ENCODE results near the gene ARMH3.

The ARMH3 gene

GRCh38 chr10:101851411-101852116 lies 204.4 kb downstream of the ARMH3 start:
- no peak for DNase-seq

GRCh38 chr10:101850749-101851148 lies 205.2 kb downstream of the ARMH3 start:
- no peak for DNase-seq

- DNase-seq, result no peak
Measured at GRCh38 chr10:101848894-101849351, 207.1 kb downstream of the ARMH3 start.

GRCh38 chr10:101848408-101848807 lies 207.6 kb downstream of the ARMH3 start:
- no peak for DNase-seq

- DNase-seq, result no peak
Measured at GRCh38 chr10:101845893-101846292, 210.1 kb downstream of the ARMH3 start.

- DNase-seq, result peak; percentile 45
Measured at GRCh38 chr10:101843032-101844021, 212.6 kb downstream of the ARMH3 start, which contains the start of gene KCNIP2. TSS of gene KCNIP2 (minus strand) at chr10:101843800. CDS start at chr10:101843568, 232 bp downstream.

- no peak for DNase-seq
Measured at GRCh38 chr10:101841826-101842225, 214.1 kb downstream of the ARMH3 start.

GRCh38 chr10:101840741-101841453 lies 215.1 kb downstream of the ARMH3 start:
- DNase-seq, result peak; percentile 56

- DNase-seq, result peak; percentile 27
Measured at GRCh38 chr10:101840102-101840684, 215.8 kb downstream of the ARMH3 start.

- DNase-seq, result peak; percentile 39
Measured at GRCh38 chr10:101839416-101840063, 216.4 kb downstream of the ARMH3 start.

GRCh38 chr10:101839002-101839401 lies 217.0 kb downstream of the ARMH3 start:
- DNase-seq, result no peak

GRCh38 chr10:101838416-101838970 lies 217.5 kb downstream of the ARMH3 start:
- no peak for DNase-seq

GRCh38 chr10:101837748-101838147 lies 218.2 kb downstream of the ARMH3 start:
- DNase-seq, result no peak

GRCh38 chr10:101835362-101835761 lies 220.6 kb downstream of the ARMH3 start:
- DNase-seq, result no peak

- DNase-seq, result no peak
Measured at GRCh38 chr10:101834341-101834740, 221.6 kb downstream of the ARMH3 start.

- no peak for DNase-seq
Measured at GRCh38 chr10:101833466-101833865, 222.5 kb downstream of the ARMH3 start.

- DNase-seq, result no peak
Measured at GRCh38 chr10:101832325-101832771, 223.6 kb downstream of the ARMH3 start.

- DNase-seq, result no peak
Measured at GRCh38 chr10:101831169-101831811, 224.7 kb downstream of the ARMH3 start.

GRCh38 chr10:101830322-101831168 lies 225.4 kb downstream of the ARMH3 start:
- peak; percentile 96 for DNase-seq
